ENCODE results near the gene TBCK. TPM values are rescaled to one million over a fixed set of nuclear protein-coding genes. Genes with fewer than 3 reads are reported as not detected.

Gene TBCK
- total and polyA plus RNA-seq, 2 of the 8 experiments (the other 6 are each of a cell fraction or from before 2014, with no cell fraction given) = 10.2 to 18.7 TPM

DNA sequence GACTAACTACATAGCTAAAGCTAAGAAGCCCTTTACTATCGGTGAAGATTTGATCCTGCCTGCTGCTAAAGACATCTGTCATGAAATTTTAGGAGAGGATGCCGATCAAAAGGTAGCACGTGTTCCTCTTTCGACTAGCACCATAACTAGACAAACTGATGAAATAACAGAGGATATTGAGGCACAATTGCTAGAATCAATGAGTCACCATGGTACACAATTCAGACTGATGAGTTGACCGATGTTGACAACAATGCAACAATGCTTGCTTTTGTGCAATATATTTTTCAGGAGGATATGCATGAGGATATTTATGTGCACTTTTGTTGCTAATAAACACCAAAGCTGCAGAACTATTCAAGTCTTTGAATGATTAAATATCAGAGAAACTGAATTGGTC lies 24.3 kb downstream of the TBCK start:
- FAIRE-seq = no peak
- H3K4me1 ChIP-seq (replicated peaks in 1 of 4; ENCODE audit: control insufficient read depth in 3 of 4, insufficient read depth in 4 of 4, low read length in 3 of 4) = peaks cover 0 to 6% (median 0%) of the 10 kb centered on the region in 4 experiments; a peak in 1 of 7 replicates
- 97% methylated on average over 5 of the region's 5 CpGs; no CpG with 5 or more reads in 1 of the 2 experiments for WGBS, 2 experiments (ENCODE audit: extremely low coverage in 1 of 2, insufficient coverage in 1 of 2, insufficient read length in 1 of 2, insufficient replicate concordance in 2 of 2, low coverage in 1 of 2, low lambda C conversion rate in 2 of 2, missing lambda C conversion rate in 1 of 2)

More for the DNA sequence above, 24.3 kb downstream of the TBCK start:
- Histone ChIP-seq H2AK5ac (ENCODE audit: low read depth, low read length) (no peak overlapping the region), H3K79me1 (ENCODE audit: low read depth, low read length) (no peaks in the 10 kb centered on the region), H3K4ac (replicated peaks; ENCODE audit: insufficient read length, low read depth, low read length) (no peak overlapping the region), H2BK5ac (ENCODE audit: low read depth, low read length) (no peak overlapping the region), H3K27ac (ENCODE audit: low read depth, low read length) (no peak overlapping the region), H3K79me2 (ENCODE audit: control insufficient read depth in 1 of 2, insufficient read depth in 2 of 2, low read length in 2 of 2) (no peaks in the 10 kb centered on the region), H2BK20ac (ENCODE audit: low read length) (no peak overlapping the region), H4K5ac (ENCODE audit: insufficient read length, low read depth, low read length) (no peak overlapping the region), H2AFZ (ENCODE audit: low read length) (no peak overlapping the region), H3K23ac (ENCODE audit: insufficient read length) (no peak overlapping the region), H3K9me3 (ENCODE audit: insufficient read depth in 2 of 2, low read depth in 1 of 2, low read length in 1 of 2) (no peaks in the 10 kb centered on the region), H4K8ac (ENCODE audit: extremely low read depth, insufficient read depth, low read length) (no peak overlapping the region), H2BK120ac (replicated peaks; ENCODE audit: low read depth, low read length) (no peak overlapping the region), H3K4me2 (ENCODE audit: insufficient read depth in 1 of 2, low read depth in 2 of 2, low read length in 2 of 2) (no peak overlapping the region), H3K23me2 (ENCODE audit: low read depth, low read length) (peaks cover 2% of the 10 kb centered on the region; the same call in 1 of the 2 replicates), H3K27me3 (replicated peaks in 1 of 4; ENCODE audit: control insufficient read depth in 3 of 4, extremely low read depth in 1 of 4, insufficient read depth in 3 of 4, low read length in 3 of 4) (no peaks in the 10 kb centered on the region), H3K14ac (ENCODE audit: insufficient read length) (no peak overlapping the region), H4K91ac (replicated peaks; ENCODE audit: insufficient read length, low read length) (no peak overlapping the region), H3K9ac (replicated peaks in 1 of 4; ENCODE audit: extremely low read depth in 1 of 4, low read depth in 3 of 4, low read length in 3 of 4) (no peak overlapping the region), H4K20me1 (replicated peaks in 1 of 2; ENCODE audit: control insufficient read depth in 1 of 2, insufficient read depth in 2 of 2, low read length in 2 of 2) (no peaks in the 10 kb centered on the region), H3K4me3 (ENCODE audit: extremely low read depth in 1 of 4, insufficient read depth in 2 of 4, low read depth in 3 of 4, low read length in 4 of 4) (no peak overlapping the region), H2BK15ac (ENCODE audit: low read length) (no peak overlapping the region), H3K36me3 (ENCODE audit: control insufficient read depth in 2 of 4, insufficient read depth in 4 of 4, low read length in 3 of 4) (peaks cover 0 to 11% (median 3%) of the 10 kb centered on the region in 4 experiments; a peak in 3 of 8 replicates), H3K18ac (ENCODE audit: extremely low read depth, low read length) (no peak overlapping the region), H2BK12ac (ENCODE audit: low read depth, low read length) (no peak overlapping the region), H3K56ac (replicated peaks; ENCODE audit: insufficient read length, low read depth, low read length) (no peak overlapping the region)
- DNase-seq (ENCODE audit: low read depth in 1 of 2, low spot score in 2 of 2) = no peak
- TF ChIP-seq KDM5A (IDR thresholded peaks at IDR 0.05; ENCODE audit: low read length) (no peak), HDAC6 (IDR thresholded peaks at IDR 0.05; ENCODE audit: low read depth, low read length) (no peak), CBX8 (IDR thresholded peaks at IDR 0.05; ENCODE audit: borderline replicate concordance, low read depth, low read length) (no peak), CTBP2 (IDR thresholded peaks at IDR 0.05; ENCODE audit: borderline replicate concordance, insufficient read depth, insufficient read length, low read length) (no peak), MAFK (IDR thresholded peaks at IDR 0.05; ENCODE audit: low read depth, low read length) (no peak), EZH2 (IDR thresholded peaks at IDR 0.05; ENCODE audit: low read depth, low read length, severe bottlenecking) (no peak), ZNF274 (IDR thresholded peaks at IDR 0.05; ENCODE audit: borderline replicate concordance, extremely low read depth, low read length) (no peak), CBX5 (IDR thresholded peaks at IDR 0.05; ENCODE audit: low read depth, low read length) (no peak), HDAC2 (IDR thresholded peaks at IDR 0.05; ENCODE audit: borderline replicate concordance in 1 of 2, low read depth in 2 of 2, low read length in 2 of 2) (no peak), ASH2L (IDR thresholded peaks at IDR 0.05; ENCODE audit: low read length) (no peak), E2F6 (IDR thresholded peaks at IDR 0.05) (no peak), RXRA (IDR thresholded peaks at IDR 0.05; ENCODE audit: insufficient read depth, low read depth, low read length) (no peak)
- ChIA-PET CTCF (ENCODE audit: partially characterized antibody) (interaction anchor here (2.2 kb wide), 1 partner anchor 25 kb away, joined by 9 read pairs; no protein-coding TSS in a partner anchor), POLR2A (ENCODE audit: partially characterized antibody) (interaction anchor here (0.7 kb wide), 1 partner anchor 1807 kb away, joined by 3 read pairs; no protein-coding TSS in a partner anchor)
